ENCODE measurements around the gene TXNDC12. TPM values are rescaled to one million over a fixed set of nuclear protein-coding genes. Genes with fewer than 3 reads are reported as not detected.

Gene TXNDC12
- total RNA-seq, 1 experiment from 2014 or later: 79.2 TPM

Other genes with a start within 250 kb of the TXNDC12 start
- 103 and 146 TPM in 2 replicates for gene NRDC, start 176.5 kb downstream of the TXNDC12 start, total RNA-seq (2014; rRNA removed; shearing (Covaris generic))
- gene RAB3B, start 64.5 kb downstream of the TXNDC12 start, total RNA-seq (2014; rRNA removed; shearing (Covaris generic)): 22.4 and 29.6 TPM in 2 replicates
- gene KTI12, start 21.4 kb downstream of the TXNDC12 start, total RNA-seq (2014; rRNA removed; shearing (Covaris generic)): 16.9 and 20.8 TPM in 2 replicates
- 96.9 and 127 TPM in 2 replicates for gene BTF3L4, start 1.1 kb upstream of the TXNDC12 start, total RNA-seq (2014; rRNA removed; shearing (Covaris generic))
- gene ZFYVE9, start 86.9 kb upstream of the TXNDC12 start, total RNA-seq (2014; rRNA removed; shearing (Covaris generic)): 18.0 and 23.8 TPM in 2 replicates

All from H7 (cell line).